Astrocyte (in vitro differentiated cells and primary cell): ENCODE data around the gene B3GALT6.

Experiments used
- CTCF ChIP-seq: IDR thresholded peaks from 2 replicates; pipeline ENCODE4 v1.5.1; 2011; ENCODE audit warnings: low read depth, mild to moderate bottlenecking, inconsistent platforms, low read length, moderate library complexity; ENCODE audit not compliant: insufficient read depth
- EZH2 ChIP-seq: IDR thresholded peaks from 2 replicates; pipeline ENCODE4 v1.6.1; 2012; ENCODE audit warnings: mild to moderate bottlenecking, low read length, inconsistent platforms; ENCODE audit not compliant: insufficient read depth

DNA sequence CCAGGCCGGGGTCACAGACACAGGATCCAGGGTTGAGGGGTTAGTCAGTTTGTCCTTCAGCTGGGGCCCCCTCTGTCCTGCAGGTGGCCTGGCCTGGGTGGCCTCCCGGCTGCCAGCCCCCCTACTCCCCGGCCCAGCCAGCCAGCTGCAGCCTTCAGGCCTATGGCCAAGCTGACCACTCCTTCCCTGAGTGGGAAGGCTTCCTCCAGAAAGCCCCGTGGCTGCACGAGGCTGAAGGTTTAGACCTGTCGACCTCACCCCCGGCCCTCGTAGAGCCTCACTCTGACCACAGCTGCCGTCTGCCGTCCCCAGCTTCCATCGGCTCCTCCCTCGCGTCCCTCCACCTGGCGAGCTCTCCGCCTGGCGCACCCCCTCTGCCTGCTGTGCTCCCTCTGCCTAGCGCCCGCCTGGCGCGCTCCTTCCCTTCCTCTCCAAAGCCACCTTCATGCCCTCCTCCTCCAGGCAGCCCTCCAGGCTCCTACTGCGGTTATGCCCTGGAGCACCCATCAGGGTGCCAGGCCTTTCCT is 48.8 kb upstream of the B3GALT6 start:
- TF ChIP-seq CTCF (no peak), EZH2 (no peak)
